ENCODE measurements around the gene PGGHG. TPM values are rescaled to one million over a fixed set of nuclear protein-coding genes. Genes with fewer than 3 reads are reported as not detected.

The PGGHG gene
- total RNA-seq, 2 donors from 2014 or later, result 10.6 to 12.9 TPM

DNA sequence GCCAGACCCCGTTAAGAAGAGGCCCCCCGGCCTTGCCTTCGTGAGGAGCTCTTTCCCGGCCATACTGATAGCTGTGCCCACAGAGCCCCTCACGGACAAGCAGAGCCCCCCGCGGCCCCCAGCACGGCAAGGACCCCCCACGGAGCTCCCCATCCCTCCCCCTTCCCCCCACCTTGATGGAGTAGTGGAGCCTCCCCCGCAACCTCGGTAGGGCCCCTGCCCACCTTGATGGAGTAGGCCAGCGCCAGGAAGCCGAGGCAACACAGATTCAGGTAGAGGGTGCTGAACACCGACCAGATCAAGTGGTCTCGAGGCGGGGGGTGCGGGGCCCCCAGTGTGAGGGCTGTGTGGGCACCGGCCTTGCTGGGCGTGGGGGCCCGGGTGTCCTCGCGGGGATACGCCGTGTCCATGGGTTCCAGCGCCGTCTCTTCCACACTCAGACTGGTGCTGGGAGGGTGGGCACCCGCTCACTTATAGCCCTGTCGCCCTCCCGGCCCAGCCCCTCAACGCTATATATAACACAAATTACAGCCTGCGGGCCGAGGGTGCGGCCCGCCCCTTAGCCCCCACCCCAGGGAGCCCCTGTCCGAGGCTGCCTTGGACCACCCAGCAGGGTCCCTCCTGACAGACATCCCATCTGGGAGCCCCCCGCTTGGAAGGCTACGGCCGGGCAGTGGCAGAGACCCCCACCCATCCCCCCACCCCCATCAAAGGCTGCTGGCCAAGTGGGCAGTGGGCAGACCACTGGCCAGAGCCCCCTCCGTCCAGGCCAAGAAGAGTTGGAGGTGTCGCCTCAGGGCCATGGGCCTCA lies 10.4 kb downstream of the PGGHG start, which contains the start of gene IFITM5:
TSS of gene IFITM5 (minus strand) at position 446 of the 811 bp plus-strand sequence. CDS start at position 410, 36 bp downstream.
- intact Hi-C loops (cut with DNase I), result no loop called here
- Histone ChIP-seq H3K27me3 (peaks cover 3% of the 10 kb centered on the region), H3K9me3 (no peaks in the 10 kb centered on the region), H3K36me3 (no peaks in the 10 kb centered on the region), H3K4me1 (peaks cover 5% of the 10 kb centered on the region), H3K4me3 (no peak within 1 kb of the TSS), H3K27ac (no peak within 1 kb of the TSS), H3K9ac (ENCODE audit: low read depth in 2 of 2, low read length in 2 of 2) (peak within 1 kb of the TSS in 1 of 2 donors; percentile 30)
- no peak for DNase-seq
- TF ChIP-seq, protein P1, sequence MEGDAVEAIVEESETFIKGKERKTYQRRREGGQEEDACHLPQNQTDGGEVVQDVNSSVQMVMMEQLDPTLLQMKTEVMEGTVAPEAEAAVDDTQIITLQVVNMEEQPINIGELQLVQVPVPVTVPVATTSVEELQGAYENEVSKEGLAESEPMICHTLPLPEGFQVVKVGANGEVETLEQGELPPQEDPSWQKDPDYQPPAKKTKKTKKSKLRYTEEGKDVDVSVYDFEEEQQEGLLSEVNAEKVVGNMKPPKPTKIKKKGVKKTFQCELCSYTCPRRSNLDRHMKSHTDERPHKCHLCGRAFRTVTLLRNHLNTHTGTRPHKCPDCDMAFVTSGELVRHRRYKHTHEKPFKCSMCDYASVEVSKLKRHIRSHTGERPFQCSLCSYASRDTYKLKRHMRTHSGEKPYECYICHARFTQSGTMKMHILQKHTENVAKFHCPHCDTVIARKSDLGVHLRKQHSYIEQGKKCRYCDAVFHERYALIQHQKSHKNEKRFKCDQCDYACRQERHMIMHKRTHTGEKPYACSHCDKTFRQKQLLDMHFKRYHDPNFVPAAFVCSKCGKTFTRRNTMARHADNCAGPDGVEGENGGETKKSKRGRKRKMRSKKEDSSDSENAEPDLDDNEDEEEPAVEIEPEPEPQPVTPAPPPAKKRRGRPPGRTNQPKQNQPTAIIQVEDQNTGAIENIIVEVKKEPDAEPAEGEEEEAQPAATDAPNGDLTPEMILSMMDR (IDR thresholded peaks at IDR 0.05), result no peak

DNA sequence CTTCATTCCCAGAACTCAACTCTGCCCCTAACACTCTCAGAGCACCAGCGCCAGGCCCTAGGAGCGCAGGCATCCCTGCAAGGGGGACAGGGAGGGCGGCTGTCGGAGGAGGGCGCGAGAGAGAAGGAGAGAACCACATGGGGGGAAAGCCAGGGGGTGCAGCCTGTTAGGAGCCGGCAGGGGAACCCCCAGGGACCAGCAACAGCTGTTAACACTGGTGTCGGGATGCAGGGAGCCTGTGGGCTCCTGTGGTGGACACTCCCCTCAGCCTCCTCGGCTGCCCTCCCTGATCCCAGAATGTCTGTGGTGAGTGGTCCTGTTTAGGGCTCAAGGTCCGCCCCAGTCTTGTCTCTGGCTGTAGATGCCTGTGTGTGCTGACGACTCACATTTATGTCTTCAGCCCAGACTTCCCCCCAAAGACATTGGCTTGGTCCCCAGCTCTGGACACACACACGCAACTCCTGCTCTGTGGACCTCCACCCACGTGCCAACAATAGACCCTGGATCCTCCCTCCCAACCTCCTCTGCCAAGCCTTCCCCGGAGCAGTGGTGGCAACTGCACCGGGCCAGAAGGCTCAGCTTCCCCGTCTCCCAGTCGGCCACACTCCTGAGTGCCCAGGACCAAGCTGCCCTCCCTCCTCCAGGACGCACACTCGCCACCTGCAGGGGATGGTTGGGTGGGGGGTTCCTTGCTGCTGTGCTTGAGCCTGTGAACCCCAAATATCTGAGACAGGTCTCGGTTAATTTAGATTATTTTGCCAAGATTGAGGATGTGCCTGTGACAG lies 11.2 kb downstream of the PGGHG start:
- Histone ChIP-seq H3K4me3 (no peak overlapping the region), H3K36me3 (no peaks in the 10 kb centered on the region), H3K9ac (ENCODE audit: low read depth in 2 of 2, low read length in 2 of 2) (peak overlapping the region in 1 of 2 donors; percentile 30), H3K9me3 (no peaks in the 10 kb centered on the region), H3K27ac (no peak overlapping the region), H3K27me3 (peaks cover 3% of the 10 kb centered on the region), H3K4me1 (peaks cover 5% of the 10 kb centered on the region)
- TF ChIP-seq, protein P1 (IDR thresholded peaks at IDR 0.05), result no peak
- intact Hi-C loops (cut with DNase I), result no loop called here
- DNase-seq, result no peak

DNA sequence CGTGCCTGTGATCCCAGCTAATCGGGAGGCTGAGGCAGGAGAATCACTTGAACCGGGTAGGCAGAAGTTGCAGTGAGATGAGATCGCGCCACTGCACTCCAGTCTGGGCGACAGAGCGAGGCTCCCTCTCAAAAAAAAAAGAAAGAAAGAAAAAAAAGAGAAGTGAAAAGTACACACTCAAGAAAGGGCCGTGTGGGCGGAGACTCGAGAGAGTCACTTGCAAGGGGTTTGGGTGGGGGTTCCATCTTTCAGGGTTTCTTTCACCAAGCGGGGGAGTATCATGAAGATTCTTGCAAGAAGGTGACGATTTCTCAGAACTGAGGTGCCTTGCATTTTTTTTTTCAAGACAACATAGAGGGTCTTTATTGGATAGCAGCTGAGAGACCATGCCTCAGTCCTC lies 14.4 kb downstream of the PGGHG start:
- no peak overlapping the region for H3K27ac ChIP-seq
- H3K4me1 ChIP-seq, result no peaks in the 10 kb centered on the region
- H3K36me3 ChIP-seq, result no peaks in the 10 kb centered on the region
- TF ChIP-seq, protein P1 (IDR thresholded peaks at IDR 0.05), result no peak
- peaks cover 3% of the 10 kb centered on the region for H3K27me3 ChIP-seq
- DNase-seq, result no peak
- no peak overlapping the region for H3K9ac ChIP-seq (ENCODE audit: low read depth in 2 of 2, low read length in 2 of 2)
- no peak overlapping the region for H3K4me3 ChIP-seq
- intact Hi-C loops (cut with DNase I), result no loop called here
- no peaks in the 10 kb centered on the region for H3K9me3 ChIP-seq

DNA sequence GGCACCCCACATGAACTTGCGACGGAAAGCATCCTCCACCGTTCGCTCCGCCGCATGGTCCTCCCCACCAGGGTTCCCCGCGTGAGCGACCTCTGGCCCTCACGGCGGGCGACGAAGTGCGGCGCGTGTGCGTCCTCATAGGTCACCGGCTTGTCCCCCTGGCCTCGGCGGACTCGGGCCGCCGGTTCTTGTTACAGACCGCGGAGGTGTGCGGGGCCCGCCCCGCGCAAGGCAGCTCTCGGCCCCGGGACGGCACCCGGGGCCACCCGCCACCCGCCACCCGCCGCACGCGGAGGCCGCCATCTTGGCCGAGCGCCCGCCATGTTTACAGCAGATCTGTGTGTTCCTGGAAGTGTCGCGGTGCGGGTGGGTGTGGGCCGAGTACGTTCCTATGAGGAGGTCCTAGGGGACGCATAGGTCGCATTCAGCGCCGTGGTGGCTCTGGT lies 15.2 kb downstream of the PGGHG start:
- no peak for DNase-seq
- intact Hi-C loops (cut with DNase I), result no loop called here

More for the DNA sequence above, 15.2 kb downstream of the PGGHG start:
- Histone ChIP-seq H3K9ac (ENCODE audit: low read depth in 2 of 2, low read length in 2 of 2) (peak overlapping the region in 1 of 2 donors; percentile 12), H3K27ac (no peak overlapping the region), H3K27me3 (peaks cover 3% of the 10 kb centered on the region), H3K36me3 (no peaks in the 10 kb centered on the region), H3K9me3 (no peaks in the 10 kb centered on the region), H3K4me1 (no peaks in the 10 kb centered on the region), H3K4me3 (no peak overlapping the region)
- TF ChIP-seq, protein P1 (IDR thresholded peaks at IDR 0.05), result no peak
